Liver (tissue), 9 donors: ENCODE measurements around the gene ADAMTS7. TPM values are rescaled to one million over a fixed set of nuclear protein-coding genes. Genes with fewer than 3 reads are reported as not detected.

ENCODE experiments used
- DNase-seq: peaks from one replicate; pipeline ENCODE4 v3.0.0-alpha.2; 2017; ENCODE audit warnings: low spot score
- H3K27ac ChIP-seq, 2 donors: one replicate each; pipeline ENCODE4 v1.7.0; 2013; ENCODE audit warnings: inconsistent platforms in 2 of 2, low read length in 2 of 2, control low read depth in 1 of 2, low read depth in 1 of 2, mild to moderate bottlenecking in 1 of 2
- H3K27me3 ChIP-seq, 4 donors: one replicate each; pipeline versions ENCODE4 v1.6.1 to v1.7.0; 2013; ENCODE audit warnings: low read length in 3 of 4, inconsistent platforms in 1 of 4, mild to moderate bottlenecking in 1 of 4, moderate library complexity in 1 of 4; ENCODE audit not compliant: control insufficient read depth in 4 of 4, insufficient read depth in 4 of 4
- H3K36me3 ChIP-seq, 4 donors: one replicate each; pipeline versions ENCODE4 v1.6.1 to v1.7.0; 2013; ENCODE audit warnings: low read length in 3 of 4, mild to moderate bottlenecking in 3 of 4, low read depth in 1 of 4, moderate library complexity in 1 of 4; ENCODE audit not compliant: control insufficient read depth in 4 of 4, insufficient read depth in 3 of 4
- H3K4me1 ChIP-seq, 4 donors: one replicate each; pipeline versions ENCODE4 v1.6.1 to v1.7.0; 2013; ENCODE audit warnings: low read length in 3 of 4, mild to moderate bottlenecking in 3 of 4, moderate library complexity in 1 of 4; ENCODE audit not compliant: control insufficient read depth in 4 of 4, insufficient read depth in 4 of 4
- H3K4me3 ChIP-seq, 3 donors: one replicate each; pipeline versions ENCODE4 v1.6.1 to v1.7.0; 2013; ENCODE audit warnings: low read length in 3 of 3, control low read depth in 1 of 3, low read depth in 1 of 3, mild to moderate bottlenecking in 1 of 3
- H3K9ac ChIP-seq, 2 donors: one replicate each; pipeline ENCODE4 v1.7.0; 2013; ENCODE audit warnings: low read length in 2 of 2, mild to moderate bottlenecking in 2 of 2, moderate library complexity in 2 of 2, control low read depth in 1 of 2, low read depth in 1 of 2
- H3K9me3 ChIP-seq, 4 donors: one replicate each; pipeline versions ENCODE4 v1.6.1 to v1.7.0; 2013; ENCODE audit warnings: low read length in 3 of 4; ENCODE audit not compliant: control insufficient read depth in 4 of 4
- ATF3 ChIP-seq: IDR thresholded peaks from 2 replicates; pipeline ENCODE4 v1.6.1; 2016; ENCODE audit warnings: antibody characterized with exemption
- CTCF ChIP-seq: fragments of 150-350 bp; IDR thresholded peaks from 2 replicates; pipeline ENCODE4 v1.5.1; 2017; ENCODE audit warnings: improper control_type of control experiment, low read depth, low read length; ENCODE audit not compliant: missing input control
- EGR1 ChIP-seq, 2 donors: IDR thresholded peaks; 2 replicates each; pipeline ENCODE4 v1.6.1; 2016 to 2018; ENCODE audit warnings: antibody characterized with exemption in 2 of 2, low read depth in 2 of 2
- FOXA2 ChIP-seq: IDR thresholded peaks from 2 replicates; pipeline ENCODE4 v1.6.1; 2016; ENCODE audit warnings: antibody characterized with exemption
- HNF4G ChIP-seq: IDR thresholded peaks from 2 replicates; pipeline ENCODE4 v1.6.1; 2016; ENCODE audit warnings: antibody characterized with exemption
- MAX ChIP-seq: IDR thresholded peaks from 2 replicates; pipeline ENCODE4 v1.6.1; 2016; ENCODE audit warnings: antibody characterized with exemption
- NR2F2 ChIP-seq: IDR thresholded peaks from 2 replicates; pipeline ENCODE4 v1.6.1; 2016; ENCODE audit warnings: antibody characterized with exemption
- REST ChIP-seq: IDR thresholded peaks from 2 replicates; pipeline ENCODE4 v1.6.1; 2016; ENCODE audit warnings: antibody characterized with exemption, mild to moderate bottlenecking
- RXRA ChIP-seq, 2 donors: IDR thresholded peaks; 2 replicates each; pipeline ENCODE4 v1.6.1; 2017 to 2018; ENCODE audit warnings: antibody characterized with exemption in 2 of 2, mild to moderate bottlenecking in 1 of 2
- TAF1 ChIP-seq: conservative IDR thresholded peaks from 2 replicates; pipeline ENCODE4 v1.6.1; 2016; ENCODE audit warnings: antibody characterized with exemption, mild to moderate bottlenecking
- YY1 ChIP-seq: IDR thresholded peaks from 2 replicates; pipeline ENCODE4 v1.6.1; 2016; ENCODE audit warnings: antibody characterized with exemption, mild to moderate bottlenecking
- ZBTB33 ChIP-seq: IDR thresholded peaks from 2 replicates; pipeline ENCODE4 v1.6.1; 2016; ENCODE audit warnings: antibody characterized with exemption
- WGBS: extraction: QIAGEN DNeasy Blood & Tissue Kit; methylation state at CpG from one replicate; pipeline ENCODE4 v1.1.7; 2013; 5-methylcytosine and 5-hydroxymethylcytosine counted together
- polyA plus RNA-seq, 2 donors: library from polyadenylated mRNA; stranded (reverse) in 1 of 2; unstranded in 1 of 2; fragments of 200-250 nt in 1 of 2; fragments of >200 nt in 1 of 2; fragmentation: Nextera tagmentation in 1 of 2; extraction: Ambion mirVana in 1 of 2; gene quantifications; one replicate each; pipeline versions ENCODE4 v1.2.1 to v1.2.3, GENCODE V29; 2013 to 2015
- total RNA-seq, 2 donors: library from RNA; depleted of rRNA; stranded (reverse); fragments of >200 nt; gene quantifications; one replicate each; pipeline ENCODE4 v1.2.3, GENCODE V29; 2014
- donor health status: healthy.
- donor health status: healthy.
- donor health status: healthy.
- donor health status: healthy.
- donor health status: healthy.

ADAMTS7 gene
- total and polyA plus RNA-seq, 4 donors = 0.13 to 2.4 (median 1.3) TPM

- TF ChIP-seq ZBTB33 = no peak
- no peak overlapping the region for H3K27ac ChIP-seq
- H3K9me3 ChIP-seq = no peaks in the 10 kb centered on the region
- no peaks in the 10 kb centered on the region for H3K27me3 ChIP-seq
- no peaks in the 10 kb centered on the region for H3K4me1 ChIP-seq
- H3K9ac ChIP-seq = no peak overlapping the region
- no peak for DNase-seq
- H3K36me3 ChIP-seq = no peaks in the 10 kb centered on the region
- no peak overlapping the region for H3K4me3 ChIP-seq
- WGBS = 87% methylated on average over 6 of the region's 6 CpGs
Measured at GRCh38 chr15:78841891-78842290, 30.6 kb upstream of the ADAMTS7 start.

- WGBS = 93% methylated on average over 3 of the region's 3 CpGs
- H3K36me3 ChIP-seq = no peaks in the 10 kb centered on the region
- no peaks in the 10 kb centered on the region for H3K27me3 ChIP-seq
- no peak overlapping the region for H3K9ac ChIP-seq
- TF ChIP-seq CTCF (no peak), RXRA (IDR thresholded peaks at IDR 0.05) (no peak), MAX (no peak), NR2F2 (no peak), FOXA2 (no peak), YY1 (no peak), REST (no peak), EGR1 (IDR thresholded peaks at IDR 0.05; ENCODE audit: low read depth in 2 of 2) (no peak), HNF4G (no peak), ATF3 (no peak), TAF1 (no peak)
- H3K4me3 ChIP-seq = no peak overlapping the region
- no peaks in the 10 kb centered on the region for H3K9me3 ChIP-seq
- DNase-seq = no peak
- H3K4me1 ChIP-seq = no peaks in the 10 kb centered on the region
- H3K27ac ChIP-seq = no peak overlapping the region
Measured at GRCh38 chr15:78841376-78841706, 30.1 kb upstream of the ADAMTS7 start.
